Ovary (tissue), 10 donors: ENCODE measurements around the gene GIMAP8. TPM values are rescaled to one million over a fixed set of nuclear protein-coding genes. Genes with fewer than 3 reads are reported as not detected.

Source experiments
- DNase-seq, 5 donors: peaks; one replicate each; pipeline ENCODE4 v3.0.0-alpha.2; 2019 to 2020
- H3K27ac ChIP-seq, 2 donors: fragments of 200-600 bp; one replicate each; pipeline versions ENCODE4 v1.5.1 to v1.8.0; 2019 to 2022
- H3K27me3 ChIP-seq: fragments of 200-600 bp; one replicate; pipeline ENCODE4 v1.8.0; 2022
- H3K36me3 ChIP-seq: fragments of 200-600 bp; sonication (generic); one replicate; pipeline ENCODE4 v1.5.1; 2019
- H3K4me1 ChIP-seq: one replicate; pipeline ENCODE4 v1.8.1; 2013; ENCODE audit warnings: mild to moderate bottlenecking, moderate library complexity; ENCODE audit not compliant: insufficient read depth
- H3K4me3 ChIP-seq: fragments of 200-600 bp; sonication (generic); one replicate; pipeline ENCODE4 v1.5.1; 2017
- H3K9me3 ChIP-seq, 2 donors: fragments of 200-600 bp in 1 of 2; sonication (generic) in 1 of 2; one replicate each; pipeline versions ENCODE4 v1.5.1 to v1.8.1; 2013 to 2019; ENCODE audit warnings: mild to moderate bottlenecking in 1 of 2, moderate library complexity in 1 of 2
- CTCF ChIP-seq, 3 donors: fragments of 450-650 bp in 2 of 3; fragments of 200-600 bp in 1 of 3; IDR thresholded peaks; one replicate each; pipeline versions ENCODE4 v1.5.1 to v1.8.0; 2016 to 2022; ENCODE audit warnings: antibody characterized with exemption in 3 of 3, mild to moderate bottlenecking in 1 of 3
- EP300 ChIP-seq: sonication (generic); formaldehyde crosslinking; IDR thresholded peaks from one replicate; pipeline ENCODE4 v1.6.1; 2017; ENCODE audit warnings: antibody characterized with exemption
- POLR2A ChIP-seq: fragments of 450-650 bp; IDR thresholded peaks from one replicate; pipeline ENCODE4 v1.6.1; 2017; ENCODE audit warnings: antibody characterized with exemption, mild to moderate bottlenecking, moderate library complexity
- WGBS, 3 donors: extraction: QIAGEN DNeasy Blood & Tissue Kit in 1 of 3; methylation state at CpG; one replicate each; pipeline versions ENCODE4 v1.1.5 to v1.1.7; 2013 to 2017; 5-methylcytosine and 5-hydroxymethylcytosine counted together
- intact Hi-C, 4 donors: fragments of 100-400 bp; cut with DNase I; formaldehyde crosslinking; loops; one replicate each; pipeline versions ENCODE4 v1.11.0 to v1.15.1; 2022 to 2023
- long read RNA-seq, 3 donors: library from polyadenylated mRNA in 2 of 3; unstranded in 2 of 3; transcript quantifications; one replicate each; pipeline ENCODE4 v2.0.0 and lab custom pipeline, GENCODE V29; 2021 to 2026
- polyA plus RNA-seq, 2 donors: library from polyadenylated mRNA; stranded (reverse); fragments of 200-250 nt in 1 of 2; fragments of 350-450 nt in 1 of 2; fragmentation: Illumina TruSeq in 1 of 2; extraction: RNeasy Lipid Tissue Mini Kit (QIAGEN cat#74804) in 1 of 2; gene quantifications; one replicate each; pipeline ENCODE4 v1.2.3, GENCODE V29; 2013 to 2014
- total RNA-seq, 7 donors: library from RNA; depleted of rRNA in 2 of 7; stranded (reverse); fragments of >200 nt in 2 of 7; fragmentation: NEBNext Ultra II Directional in 3 of 7; extraction: Animal tissue kit (Norgen Biotek cat#: 25700) in 3 of 7; gene quantifications; one replicate each; pipeline versions ENCODE4 v1.1.0 to v1.2.4, GENCODE V29; 2016 to 2023
- donor health status: DM: no; HTN: no; CAD: no; lungs with moderate emphysema.
- donor health status: DM: no; HTN: no; CAD: no.
- donor health status: Bipolar disorder and iron deficiency.
- donor health status: DM: yes; HTN: yes; CAD: no.
- donor health status: DM: no; HTN: no; CAD: no.
- donor health status: DM: yes; HTN: yes; CAD: no.

Gene GIMAP8
- 10 to 100 TPM in 1 of 7 donors, 1 to 10 TPM in 6; 2.1 to 10.3 (median 5.5) TPM for total RNA-seq
- 10 to 100 TPM; 12.2 to 22.8 TPM for polyA plus RNA-seq
- long read RNA-seq, donor 1, partial matches to known transcripts: 4 of 5 reads
- long read RNA-seq, donor 1, other reads (novel, unspliced or antisense): 1 of 5 reads
- long read RNA-seq, donor 2: 0 reads
- long read RNA-seq, donor 3, full-length matches to known transcripts: 9 of 12 reads
- long read RNA-seq, donor 3, partial matches to known transcripts: 3 of 12 reads
- long read RNA-seq, donor 3, other reads (novel, unspliced or antisense): 0 of 12 reads

- H3K27ac ChIP-seq: no peak within 1 kb of the TSS
- H3K4me1 ChIP-seq: no peaks in the 10 kb centered on the region
- no peak for TF ChIP-seq EP300
- TF ChIP-seq CTCF (IDR thresholded peaks at IDR 0.05): no peak
- no peak for TF ChIP-seq POLR2A
- DNase-seq: no peak
- H3K9me3 ChIP-seq: no peaks in the 10 kb centered on the region
- H3K27me3 ChIP-seq: no peaks in the 10 kb centered on the region
- 58 to 68% (median 60%) methylated on average over 22 of the region's 22 CpGs for WGBS, 3 donors
- H3K4me3 ChIP-seq: peak within 1 kb of the TSS; percentile 14
- intact Hi-C loops: no loop called here
- no peaks in the 10 kb centered on the region for H3K36me3 ChIP-seq
These were observed at the start of gene GIMAP8 for GRCh38 chr7:150450491-150451001. Gene GIMAP8, plus strand, starts transcription at chr7:150450630. Its CDS starts 16,069 bp downstream, at chr7:150466699.

GRCh38 chr7:150400788-150401423, 49.5 kb upstream of the GIMAP8 start:
- WGBS, 3 donors: 81 to 88% (median 86%) methylated on average over 15 of the region's 15 CpGs
- TF ChIP-seq POLR2A (no peak), CTCF (IDR thresholded peaks at IDR 0.05) (no peak), EP300 (no peak)
- peak in 1 of 5 donors; percentile 39 for DNase-seq
- H3K27ac ChIP-seq: no peak overlapping the region
- no peaks in the 10 kb centered on the region for H3K9me3 ChIP-seq
- intact Hi-C loops: loop anchor here in 1 of 4 donors (10.0 kb wide), 1 partner anchor 526 kb away; the partner anchor contains the start of gene ATP6V0E2
- H3K27me3 ChIP-seq: no peaks in the 10 kb centered on the region
- peaks cover 9% of the 10 kb centered on the region for H3K4me1 ChIP-seq
- H3K4me3 ChIP-seq: no peak overlapping the region
- H3K36me3 ChIP-seq: no peaks in the 10 kb centered on the region

- intact Hi-C loops: loop anchor here in 1 of 4 donors (10.0 kb wide), 1 partner anchor 527 kb away; the partner anchor contains the start of gene ATP6V0E2
- Histone ChIP-seq H3K27me3 (no peaks in the 10 kb centered on the region), H3K9me3 (no peaks in the 10 kb centered on the region), H3K4me3 (no peak overlapping the region), H3K4me1 (peaks cover 12% of the 10 kb centered on the region), H3K36me3 (no peaks in the 10 kb centered on the region), H3K27ac (no peak overlapping the region)
- TF ChIP-seq EP300 (no peak), POLR2A (no peak), CTCF (IDR thresholded peaks at IDR 0.05) (no peak)
- DNase-seq: no peak
- WGBS, 3 donors: 96 to 100% (median 100%) methylated on average over 1 of the region's 1 CpG
These were observed 49.0 kb upstream of the GIMAP8 start for GRCh38 chr7:150401424-150401790.

DNA sequence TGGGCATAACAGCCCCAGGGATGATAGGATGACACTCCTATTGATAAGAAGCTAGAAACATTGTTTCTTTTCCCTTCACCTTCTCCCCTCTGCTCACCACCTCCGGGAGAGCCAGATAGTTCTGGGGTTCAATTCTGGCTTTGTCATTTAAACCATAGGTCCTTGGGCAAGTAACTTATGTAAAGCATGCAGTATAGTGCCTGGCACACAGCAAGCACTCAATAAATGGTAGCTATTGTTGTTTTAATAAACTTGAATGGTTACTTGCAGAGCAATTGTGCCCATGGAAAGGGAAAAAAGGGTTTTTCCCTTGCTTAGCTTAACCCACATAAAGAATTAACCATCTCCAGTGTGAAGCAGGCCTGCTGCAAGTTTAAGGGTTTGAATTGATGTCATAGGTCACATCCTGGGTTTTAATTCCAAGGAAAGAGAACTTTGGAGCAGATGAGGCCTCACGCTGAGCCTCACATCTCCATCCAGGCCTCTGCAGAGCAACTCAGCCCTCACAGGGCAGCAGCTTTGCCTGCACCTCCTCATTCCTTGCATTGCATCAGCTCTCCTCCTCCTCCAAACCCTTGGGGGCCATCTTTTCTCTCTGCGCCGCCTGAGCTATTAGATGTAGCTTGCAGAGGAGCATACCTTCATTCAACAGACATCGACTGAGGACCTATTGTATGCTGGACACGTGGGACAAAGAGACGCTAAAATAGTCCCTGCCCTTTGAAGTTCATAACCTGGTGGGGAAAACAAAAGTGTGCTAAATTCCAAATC, 48.4 kb upstream of the GIMAP8 start:
- no peaks in the 10 kb centered on the region for H3K36me3 ChIP-seq
- intact Hi-C loops: loop anchor here in 1 of 4 donors (10.0 kb wide), 1 partner anchor 527 kb away; the partner anchor contains the start of gene ATP6V0E2
- no peaks in the 10 kb centered on the region for H3K27me3 ChIP-seq
- TF ChIP-seq EP300 (no peak), POLR2A (no peak), CTCF (IDR thresholded peaks at IDR 0.05) (no peak)
- WGBS, 3 donors: 78% methylated on average over 7 of the region's 7 CpGs
- no peak overlapping the region for H3K27ac ChIP-seq
- H3K4me1 ChIP-seq: peaks cover 11% of the 10 kb centered on the region
- peak in 1 of 5 donors; percentile 20 for DNase-seq
- no peaks in the 10 kb centered on the region for H3K9me3 ChIP-seq
- H3K4me3 ChIP-seq: no peak overlapping the region
